H1 (cell line): Measurements from ENCODE around the gene CCDC197. TPM values are rescaled to one million over a fixed set of nuclear protein-coding genes. Genes with fewer than 3 reads are reported as not detected.

Experiments used
- CTCF ChIA-PET: fragments of 300-600 bp; sonication (Branson Sonifier 250); formaldehyde crosslinking; loops from one replicate; lab custom pipeline; 2021; ENCODE audit not compliant: partially characterized antibody; lab: Charles Lee
- POLR2A ChIA-PET: fragments of 300-600 bp; sonication (Branson Sonifier 250); formaldehyde crosslinking; loops from one replicate; lab custom pipeline; 2021; ENCODE audit warnings: inconsistent platforms; ENCODE audit not compliant: partially characterized antibody; lab: Charles Lee
- DNase-seq, 2 experiments: peaks; one replicate each; pipeline versions ENCODE4 v3.0.0 to v3.0.0-alpha.2; 2010 to 2022; ENCODE audit warnings: low spot score in 2 of 2, low read depth in 1 of 2, mixed read lengths in 1 of 2
- FAIRE-seq: peaks from 2 replicates; lab custom pipeline; 2011; peaks lifted over from hg19 to GRCh38; lab: Jason Lieb, UNC
- H2AFZ ChIP-seq: 2 replicates; pipeline ENCODE4 v1.8.1; 2012; ENCODE audit warnings: low read length, inconsistent platforms
- H2AK5ac ChIP-seq: 2 replicates; pipeline ENCODE4 v1.6.1; 2013; ENCODE audit warnings: low read depth, low read length
- H2BK120ac ChIP-seq: replicated peaks from 2 replicates; pipeline ENCODE3; 2013; ENCODE audit warnings: low read depth, low read length, inconsistent platforms
- H2BK12ac ChIP-seq: 2 replicates; pipeline ENCODE4 v1.6.1; 2013; ENCODE audit warnings: low read depth, low read length
- H2BK15ac ChIP-seq: 2 replicates; pipeline ENCODE4 v1.6.1; 2013; ENCODE audit warnings: low read length
- H2BK20ac ChIP-seq: 2 replicates; pipeline ENCODE4 v1.6.1; 2013; ENCODE audit warnings: low read length
- H2BK5ac ChIP-seq: 2 replicates; pipeline ENCODE4 v1.6.1; 2013; ENCODE audit warnings: low read depth, low read length
- H3K14ac ChIP-seq: 2 replicates; pipeline ENCODE4 v1.6.1; 2013; ENCODE audit warnings: inconsistent platforms; ENCODE audit not compliant: insufficient read length
- H3K18ac ChIP-seq: 2 replicates; pipeline ENCODE4 v1.6.1; 2013; ENCODE audit warnings: low read length; ENCODE audit errors: extremely low read depth
- H3K23ac ChIP-seq: 2 replicates; pipeline ENCODE4 v1.6.1; 2013; ENCODE audit warnings: inconsistent platforms; ENCODE audit not compliant: insufficient read length
- H3K23me2 ChIP-seq: 2 replicates; pipeline ENCODE4 v1.6.1; 2013; ENCODE audit warnings: low read depth, low read length
- H3K27ac ChIP-seq: 2 replicates; pipeline ENCODE4 v1.6.1; 2011; ENCODE audit warnings: low read depth, low read length, inconsistent platforms
- H3K27me3 ChIP-seq, 4 experiments: replicated peaks in 1 of 4; 1 replicate in 1 of 4; 2 replicates in 3 of 4; pipeline versions ENCODE4 v1.6.1 to v1.8.1; 2011 to 2013; ENCODE audit warnings: low read length in 3 of 4, mild to moderate bottlenecking in 3 of 4, inconsistent platforms in 2 of 4, mixed read lengths in 2 of 4, moderate library complexity in 1 of 4; ENCODE audit not compliant: control insufficient read depth in 3 of 4, insufficient read depth in 3 of 4; ENCODE audit errors: extremely low read depth in 1 of 4
- H3K36me3 ChIP-seq, 4 experiments: 2 replicates each; pipeline versions ENCODE4 v1.6.1 to v1.8.1; 2011 to 2013; ENCODE audit warnings: mild to moderate bottlenecking in 4 of 4, low read length in 3 of 4, moderate library complexity in 2 of 4, control low read depth in 1 of 4, inconsistent platforms in 1 of 4; ENCODE audit not compliant: insufficient read depth in 4 of 4, control insufficient read depth in 2 of 4
- H3K4ac ChIP-seq: replicated peaks from 2 replicates; pipeline ENCODE3; 2013; ENCODE audit warnings: low read length, low read depth, mixed read lengths, inconsistent platforms; ENCODE audit not compliant: insufficient read length
- H3K4me1 ChIP-seq, 4 experiments: replicated peaks in 1 of 4; 1 replicate in 1 of 4; 2 replicates in 3 of 4; pipeline versions ENCODE4 v1.6.1 to v1.8.1; 2011 to 2013; ENCODE audit warnings: low read length in 3 of 4, inconsistent platforms in 2 of 4, mixed read lengths in 1 of 4; ENCODE audit not compliant: insufficient read depth in 4 of 4, control insufficient read depth in 3 of 4
- H3K4me2 ChIP-seq, 2 experiments: 2 replicates each; pipeline versions ENCODE4 v1.6.1 to v1.8.1; 2011 to 2013; ENCODE audit warnings: low read depth in 2 of 2, low read length in 2 of 2, control low read depth in 1 of 2, inconsistent platforms in 1 of 2, mild to moderate bottlenecking in 1 of 2; ENCODE audit not compliant: insufficient read depth in 1 of 2
- H3K4me3 ChIP-seq, 4 experiments: fragments of 200-600, 300-600 bp in 1 of 4; sonication (generic), shearing (Covaris generic), sonication (Bioruptor Twin) in 1 of 4; 2 replicates each; pipeline versions ENCODE4 v1.5.1 to v1.8.1; 2011 to 2016; ENCODE audit warnings: low read length in 4 of 4, low read depth in 3 of 4, control low read depth in 2 of 4, inconsistent platforms in 2 of 4, mild to moderate bottlenecking in 2 of 4, mixed read lengths in 1 of 4, moderate library complexity in 1 of 4; ENCODE audit not compliant: insufficient read depth in 2 of 4; ENCODE audit errors: extremely low read depth in 1 of 4
- H3K56ac ChIP-seq: replicated peaks from 2 replicates; pipeline ENCODE3; 2013; ENCODE audit warnings: low read depth, mild to moderate bottlenecking, mixed read lengths, low read length, inconsistent platforms; ENCODE audit not compliant: insufficient read length
- H3K79me1 ChIP-seq: 2 replicates; pipeline ENCODE4 v1.6.1; 2013; ENCODE audit warnings: low read depth, low read length, control low read depth
- H3K79me2 ChIP-seq, 2 experiments: 2 replicates each; pipeline versions ENCODE4 v1.6.1 to v1.8.1; 2012 to 2013; ENCODE audit warnings: low read length in 2 of 2, mild to moderate bottlenecking in 2 of 2, inconsistent platforms in 1 of 2; ENCODE audit not compliant: insufficient read depth in 2 of 2, control insufficient read depth in 1 of 2
- H3K9ac ChIP-seq, 4 experiments: replicated peaks in 1 of 4; 1 replicate in 1 of 4; 2 replicates in 3 of 4; pipeline versions ENCODE4 v1.6.1 to v1.8.1; 2011 to 2013; ENCODE audit warnings: low read depth in 3 of 4, low read length in 3 of 4, control low read depth in 2 of 4, mild to moderate bottlenecking in 2 of 4, moderate library complexity in 2 of 4, inconsistent platforms in 1 of 4; ENCODE audit errors: extremely low read depth in 1 of 4
- H3K9me3 ChIP-seq, 2 experiments: 2 replicates each; pipeline versions ENCODE4 v1.6.1 to v1.8.1; 2012 to 2013; ENCODE audit warnings: mild to moderate bottlenecking in 2 of 2, moderate library complexity in 2 of 2, control low read depth in 1 of 2, inconsistent platforms in 1 of 2, low read depth in 1 of 2, low read length in 1 of 2, mixed read lengths in 1 of 2; ENCODE audit not compliant: insufficient read depth in 2 of 2
- H4K20me1 ChIP-seq, 2 experiments: replicated peaks in 1 of 2; 2 replicates each; pipeline versions ENCODE3 to v1.8.1; 2011 to 2013; ENCODE audit warnings: inconsistent platforms in 2 of 2, low read length in 2 of 2, mild to moderate bottlenecking in 1 of 2; ENCODE audit not compliant: insufficient read depth in 2 of 2, control insufficient read depth in 1 of 2
- H4K5ac ChIP-seq: 2 replicates; pipeline ENCODE4 v1.6.1; 2013; ENCODE audit warnings: low read length, low read depth, mixed read lengths, inconsistent platforms; ENCODE audit not compliant: insufficient read length
- H4K8ac ChIP-seq: 2 replicates; pipeline ENCODE4 v1.8.0; 2013; ENCODE audit warnings: mild to moderate bottlenecking, moderate library complexity, low read length, inconsistent platforms; ENCODE audit not compliant: insufficient read depth; ENCODE audit errors: extremely low read depth
- H4K91ac ChIP-seq: replicated peaks from 2 replicates; pipeline ENCODE3; 2013; ENCODE audit warnings: low read length, mixed read lengths, inconsistent platforms; ENCODE audit not compliant: insufficient read length
- ASH2L ChIP-seq: fragments of 200-600, 300-600 bp; sonication (generic); IDR thresholded peaks from one replicate; pipeline ENCODE4 v1.7.1; 2017; ENCODE audit warnings: low read length
- CBX8 ChIP-seq: fragments of 300-800, 300-1000 bp; sonication (generic); IDR thresholded peaks from 2 replicates; pipeline ENCODE4 v1.7.1; 2016; ENCODE audit warnings: low read depth, low read length, borderline replicate concordance
- EGR1 ChIP-seq: IDR thresholded peaks from 2 replicates; pipeline ENCODE4 v1.6.1; 2011; ENCODE audit warnings: low read depth, low read length, borderline replicate concordance
- FOSL1 ChIP-seq: IDR thresholded peaks from 2 replicates; pipeline ENCODE4 v1.6.1; 2011; ENCODE audit warnings: mild to moderate bottlenecking, low read depth, low read length, moderate library complexity; ENCODE audit not compliant: insufficient read depth
- HDAC2 ChIP-seq, 2 experiments: fragments of 300-600 bp in 1 of 2; sonication (generic) in 1 of 2; IDR thresholded peaks; 2 replicates each; pipeline ENCODE4 v1.6.1; 2011 to 2012; ENCODE audit warnings: low read depth in 2 of 2, low read length in 2 of 2, mild to moderate bottlenecking in 2 of 2, moderate library complexity in 2 of 2, borderline replicate concordance in 1 of 2, inconsistent platforms in 1 of 2
- RXRA ChIP-seq: IDR thresholded peaks from 2 replicates; pipeline ENCODE4 v1.6.1; 2011; ENCODE audit warnings: low read depth, mild to moderate bottlenecking, low read length, moderate library complexity; ENCODE audit not compliant: insufficient read depth
- SAP30 ChIP-seq: fragments of 300-600 bp; sonication (generic); IDR thresholded peaks from 2 replicates; pipeline ENCODE4 v1.7.1; 2012; ENCODE audit warnings: low read length, moderate library complexity, mild to moderate bottlenecking, inconsistent platforms; ENCODE audit not compliant: insufficient read depth, insufficient replicate concordance
- YY1 ChIP-seq: IDR thresholded peaks from 2 replicates; pipeline ENCODE4 v1.6.1; 2011; ENCODE audit warnings: low read depth, mild to moderate bottlenecking, low read length
- WGBS, 2 experiments: shearing (Covaris generic) in 1 of 2; methylation state at CpG; one replicate each; pipeline versions ENCODE4 v1.1.6 to v1.1.7; 2013 to 2015; ENCODE audit warnings: low lambda C conversion rate in 2 of 2, mixed read lengths in 2 of 2, inconsistent platforms in 1 of 2, low coverage in 1 of 2, missing lambda C conversion rate in 1 of 2; ENCODE audit not compliant: insufficient replicate concordance in 2 of 2, insufficient coverage in 1 of 2, insufficient read length in 1 of 2; ENCODE audit errors: extremely low coverage in 1 of 2, missing lambda C conversion rate in 1 of 2; 5-methylcytosine and 5-hydroxymethylcytosine counted together
- polyA plus RNA-seq, 7 experiments: library from polyadenylated mRNA; depleted of rRNA in 3 of 7; stranded (reverse) in 5 of 7; unstranded in 2 of 7; fragments of >200 nt in 5 of 7; fragments of 200-250 nt in 2 of 7; gene quantifications; 1 replicate in 5 of 7; 2 replicates in 1 of 7; 4 replicates in 1 of 7; pipeline versions ENCODE4 v1.2.1 to v1.2.3, GENCODE V29; 2011 to 2013; ENCODE audit warnings: missing spikeins in 2 of 7, mixed read lengths in 2 of 7
- total RNA-seq: library from RNA; stranded (reverse); fragmentation: NEBNext Ultra II Directional; extraction: Animal tissue kit (Norgen Biotek cat#: 25700); gene quantifications from 2 replicates; pipeline ENCODE4 v1.2.1, GENCODE V29; 2021

Gene CCDC197
- total and polyA plus RNA-seq, 2 of the 8 experiments (the other 6 are each of a cell fraction or from before 2014, with no cell fraction given), result not detected

- CTCF ChIA-PET, result interaction anchor here (0.8 to 20.5 kb wide), 8 partner anchors 9 to 145 kb away, joined by 3 to 484 read pairs (median 8); partner anchors contain the start of gene ASB2
Observed at GRCh38 chr14:93991649-93992048, 5.5 kb upstream of the CCDC197 start.

More at GRCh38 chr14:93991649-93992048, 5.5 kb upstream of the CCDC197 start:
- Histone ChIP-seq H4K5ac (no peak overlapping the region), H3K36me3 (no peaks in the 10 kb centered on the region), H3K23ac (no peak overlapping the region), H3K27ac (no peak overlapping the region), H2BK20ac (no peak overlapping the region), H3K56ac (no peak overlapping the region), H3K79me1 (no peaks in the 10 kb centered on the region), H2BK12ac (no peak overlapping the region), H3K18ac (no peak overlapping the region), H3K9ac (no peak overlapping the region)
- DNase-seq, result no peak
- POLR2A ChIA-PET, result interaction anchor here (1.7 kb wide), 1 partner anchor 55 kb away, joined by 6 read pairs; no protein-coding TSS in a partner anchor
- no peak for TF ChIP-seq EGR1
- TF ChIP-seq FOSL1, result no peak
- TF ChIP-seq SAP30, result no peak
- no peak for TF ChIP-seq HDAC2 (IDR thresholded peaks at IDR 0.05; ENCODE audit: borderline replicate concordance in 1 of 2, low read depth in 2 of 2, low read length in 2 of 2)
- TF ChIP-seq RXRA, result no peak
- TF ChIP-seq YY1, result no peak
- no peak for TF ChIP-seq CBX8
- no peak for TF ChIP-seq ASH2L
- TF ChIP-seq, all 59 proteins: peak for 0
- Histone ChIP-seq H4K8ac (no peak overlapping the region), H3K79me2 (no peaks in the 10 kb centered on the region), H3K14ac (no peak overlapping the region), H4K20me1 (no peaks in the 10 kb centered on the region), H3K9me3 (no peaks in the 10 kb centered on the region), H3K4me2 (no peak overlapping the region), H2BK5ac (no peak overlapping the region), H3K4me1 (peaks cover 0 to 14% (median 4%) of the 10 kb centered on the region in 4 experiments; a peak in 4 of 7 replicates), H3K4ac (no peak overlapping the region), H3K27me3 (no peaks in the 10 kb centered on the region), H2BK120ac (no peak overlapping the region), H2AFZ (no peak overlapping the region), H3K23me2 (peaks cover 3% of the 10 kb centered on the region; the same call in 1 of the 2 replicates), H2AK5ac (no peak overlapping the region), H3K4me3 (no peak overlapping the region), H4K91ac (no peak overlapping the region), H2BK15ac (no peak overlapping the region)
- no peak for FAIRE-seq
- 91% methylated on average over 4 of the region's 4 CpGs; no CpG with 5 or more reads in 1 of the 2 experiments for WGBS, 2 experiments
